Ammon's horn (tissue), 1 donor: ENCODE results near the gene TEKT5.
"Not testable (repeated sequence)": the region's sequence is repeated elsewhere in the genome, so short reads cannot be mapped to it uniquely, and the experiment has no call there.

Experiments used
- DNase-seq: peaks from one replicate; pipeline ENCODE4 v3.0.0-alpha.2; 2016; ENCODE audit warnings: low spot score

Gene TEKT5

DNA sequence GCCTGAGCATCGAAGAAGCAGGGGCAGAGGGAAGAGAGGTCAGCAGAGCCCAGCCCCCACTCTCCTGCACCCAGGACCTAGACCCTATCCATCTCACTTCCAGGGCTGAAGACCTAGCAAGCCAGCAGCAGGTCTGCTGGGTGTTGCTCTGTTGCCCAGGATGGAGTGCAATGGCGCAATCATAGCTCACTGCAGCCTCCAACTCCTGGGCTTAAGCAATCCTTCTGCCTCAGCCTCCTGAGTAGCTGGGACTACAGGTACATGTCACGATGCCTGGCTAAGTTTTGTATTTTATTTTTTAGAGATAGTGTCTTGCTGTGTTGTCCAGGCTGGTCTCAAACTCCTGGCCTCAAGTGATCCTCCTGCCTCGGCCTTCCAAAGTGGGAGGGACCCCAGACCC lies 61.3 kb downstream of the TEKT5 start:
- not testable (repeated sequence) for DNase-seq

DNA sequence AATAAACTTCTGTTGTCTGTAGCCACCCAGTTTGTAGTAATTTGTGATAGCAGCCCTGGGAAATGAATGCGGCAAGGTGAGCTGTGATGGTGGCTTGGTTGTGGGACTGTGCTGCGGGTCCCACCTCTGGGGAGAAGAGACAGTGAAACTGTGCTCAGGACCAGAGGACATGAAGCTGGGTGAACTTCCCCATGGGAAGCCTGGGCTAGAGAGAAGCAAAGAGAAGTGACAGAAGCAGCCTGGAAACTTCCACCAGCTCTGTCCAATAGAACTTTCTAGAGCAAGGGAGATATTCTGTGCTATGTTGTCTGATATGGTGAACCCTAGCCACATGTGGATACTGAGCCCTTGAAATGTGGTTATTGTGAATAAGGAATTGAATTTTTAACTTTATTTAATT lies 62.8 kb downstream of the TEKT5 start:
- no peak for DNase-seq

DNA sequence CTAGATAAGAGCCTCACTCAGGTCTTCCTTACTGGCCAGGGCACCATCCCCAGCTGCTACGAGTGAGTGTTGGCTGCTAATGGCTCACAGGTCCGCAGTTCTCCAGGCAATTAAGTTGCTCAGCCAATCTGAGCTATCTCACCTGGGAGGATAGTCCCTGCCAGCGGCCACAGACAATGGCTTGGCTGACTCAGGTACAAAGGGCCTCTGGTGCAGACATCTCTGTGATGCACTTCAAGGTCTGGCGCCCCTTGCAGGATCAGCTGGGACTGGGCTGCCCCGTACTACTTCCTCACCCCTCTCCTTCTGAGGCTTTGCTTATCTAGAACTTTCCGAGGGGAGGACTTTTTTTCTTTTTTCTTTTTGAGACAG lies 65.2 kb downstream of the TEKT5 start:
- no peak for DNase-seq

DNA sequence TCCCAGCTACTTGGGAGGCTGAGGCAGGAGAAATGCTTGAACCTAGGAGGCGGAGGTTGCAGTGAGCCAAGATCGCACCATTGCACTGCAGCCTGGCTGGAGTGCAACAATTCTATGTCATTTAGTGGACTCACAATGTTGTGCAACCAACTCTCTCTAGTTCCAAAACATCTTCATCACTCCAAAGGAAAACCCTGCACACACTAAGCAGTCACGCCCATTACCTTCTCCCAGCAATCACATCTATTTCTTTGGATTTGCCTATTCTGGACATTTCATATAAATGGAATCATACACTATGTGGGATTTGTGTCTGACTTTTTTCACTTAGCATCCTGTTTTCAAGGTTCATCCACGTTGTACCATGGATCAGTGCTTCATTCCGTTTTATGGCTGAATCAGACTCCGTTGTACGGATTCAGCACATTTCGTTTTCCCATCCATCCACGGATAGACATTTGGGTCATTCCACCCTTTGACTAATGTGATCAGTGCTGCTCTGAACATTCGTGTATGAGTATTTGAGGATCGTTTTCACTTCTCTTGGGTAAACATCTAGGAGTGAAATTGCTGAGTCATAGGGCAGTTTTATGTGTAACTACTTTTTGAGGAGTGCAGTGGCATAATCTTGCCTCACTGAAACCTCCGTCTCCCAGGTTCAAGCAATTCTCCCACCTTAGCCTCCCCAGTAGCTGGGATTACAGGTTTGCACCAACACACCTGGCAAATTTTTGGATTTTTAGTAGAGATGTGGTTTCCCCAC lies 69.0 kb downstream of the TEKT5 start:
- no peak for DNase-seq

DNA sequence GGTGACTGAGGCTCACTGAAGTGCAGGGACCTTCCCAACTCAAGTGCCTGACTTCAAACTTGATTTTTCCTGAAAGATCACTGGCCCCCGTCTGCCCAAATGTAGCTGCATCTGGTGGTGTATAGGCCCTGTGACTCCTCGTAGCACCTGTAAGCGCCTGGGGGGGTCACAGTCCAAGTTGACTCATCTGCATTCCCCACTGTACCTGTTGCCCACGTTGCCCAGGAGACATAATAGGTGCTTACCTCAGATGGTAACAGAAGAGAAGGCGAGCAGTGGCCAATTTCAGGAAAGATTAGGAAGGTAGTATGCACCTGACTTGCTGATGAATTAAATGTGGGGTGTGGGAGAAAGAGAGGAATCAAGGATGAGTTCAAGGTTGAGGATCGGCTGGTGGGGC lies 70.2 kb downstream of the TEKT5 start:
- no peak for DNase-seq

DNA sequence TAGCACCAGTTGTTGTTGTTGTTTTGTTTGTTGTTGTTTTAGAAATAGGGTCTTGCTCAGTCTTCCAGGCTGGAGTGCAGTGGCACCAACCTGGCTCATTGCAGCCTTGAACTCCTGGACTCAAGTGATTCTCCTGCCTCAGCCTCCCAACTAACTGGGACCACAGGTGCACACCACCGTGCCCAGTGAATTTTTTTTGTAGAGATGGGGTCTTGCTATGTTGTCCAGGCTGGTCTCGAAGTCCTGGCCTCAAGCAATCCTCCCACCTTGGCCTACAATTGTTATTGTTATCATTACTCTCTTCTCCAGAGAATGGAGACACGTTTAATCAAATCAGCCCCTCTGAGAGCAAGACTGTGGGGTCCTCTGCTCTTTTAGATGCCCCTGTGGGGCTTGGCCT lies 71.7 kb downstream of the TEKT5 start:
- no peak for DNase-seq

DNA sequence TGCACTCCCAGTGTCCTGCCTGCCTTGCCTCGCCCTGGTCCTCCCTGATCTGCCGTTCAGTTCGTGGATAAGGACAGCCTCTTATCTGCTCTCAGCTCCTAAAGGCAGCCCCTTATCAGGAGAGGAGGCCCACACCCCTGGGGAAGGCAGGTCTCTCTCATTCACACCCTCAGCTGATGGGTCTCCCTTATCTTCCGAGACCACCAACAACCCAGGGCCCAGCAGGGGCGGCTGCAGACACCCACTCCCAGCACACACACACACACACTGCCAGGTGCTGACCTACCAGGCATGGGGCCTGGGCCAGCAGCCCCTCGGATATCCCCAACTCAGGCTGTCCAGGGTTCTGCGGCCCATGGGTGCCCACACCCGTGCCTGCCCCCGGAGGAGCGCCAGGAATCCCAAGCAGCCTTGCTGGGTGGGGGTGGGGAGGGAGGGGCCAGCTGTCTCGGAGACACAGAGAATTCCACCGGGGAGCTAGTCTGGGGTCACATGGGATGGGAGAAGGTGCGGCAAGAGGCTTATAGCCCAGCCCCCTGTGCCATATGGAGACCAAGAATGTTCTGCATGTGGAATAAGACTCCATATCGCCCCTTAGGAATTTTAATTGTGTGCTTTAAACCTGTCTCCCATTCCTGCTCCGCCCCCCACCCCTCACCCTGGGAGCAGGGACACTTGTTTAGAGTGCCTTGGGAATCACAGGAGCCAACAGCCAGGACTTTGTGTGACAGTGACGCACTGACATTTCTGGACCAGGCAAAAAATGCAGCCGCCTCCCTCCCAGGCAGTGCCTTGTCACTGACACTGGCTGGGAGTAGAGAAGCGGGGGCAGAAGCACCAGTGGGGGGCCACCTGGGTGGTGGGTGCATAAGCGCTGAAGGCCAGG lies 72.5 kb downstream of the TEKT5 start:
- DNase-seq, result no peak

DNA sequence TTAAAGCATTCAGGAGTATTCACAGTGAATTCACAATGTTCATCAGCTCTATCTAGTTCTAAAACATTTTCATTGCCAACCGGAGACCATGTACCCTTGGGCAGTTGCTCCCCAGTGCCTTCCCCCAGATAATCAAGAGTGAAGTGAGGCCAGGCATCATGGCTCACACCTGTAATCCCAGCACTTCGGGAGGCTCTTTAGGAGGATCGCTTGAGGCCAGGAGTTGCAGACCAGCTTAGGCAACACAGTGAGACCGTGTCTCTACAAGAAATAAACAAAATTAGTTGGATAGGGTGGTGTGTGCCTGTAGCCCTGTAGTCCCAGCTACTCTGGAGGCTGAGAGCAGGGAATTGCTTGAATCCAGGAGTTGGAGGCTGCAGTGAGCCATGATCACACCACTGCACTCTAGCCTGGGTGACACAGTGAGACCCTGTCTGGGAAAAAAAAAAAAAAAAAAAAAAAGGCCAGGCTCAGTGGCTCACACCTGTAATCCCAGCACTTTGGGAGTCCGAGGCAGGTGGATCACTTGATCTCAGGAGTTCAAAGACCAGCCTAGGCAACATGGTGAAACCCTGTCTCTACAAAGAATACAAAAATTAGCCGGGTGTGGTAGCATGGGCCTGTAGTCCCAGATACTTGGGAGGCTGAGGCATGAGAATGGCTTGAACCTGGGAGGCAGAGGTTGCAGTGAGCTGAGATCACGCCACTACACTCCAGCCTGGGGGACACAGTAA lies 73.3 kb downstream of the TEKT5 start:
- not testable (repeated sequence) for DNase-seq

DNA sequence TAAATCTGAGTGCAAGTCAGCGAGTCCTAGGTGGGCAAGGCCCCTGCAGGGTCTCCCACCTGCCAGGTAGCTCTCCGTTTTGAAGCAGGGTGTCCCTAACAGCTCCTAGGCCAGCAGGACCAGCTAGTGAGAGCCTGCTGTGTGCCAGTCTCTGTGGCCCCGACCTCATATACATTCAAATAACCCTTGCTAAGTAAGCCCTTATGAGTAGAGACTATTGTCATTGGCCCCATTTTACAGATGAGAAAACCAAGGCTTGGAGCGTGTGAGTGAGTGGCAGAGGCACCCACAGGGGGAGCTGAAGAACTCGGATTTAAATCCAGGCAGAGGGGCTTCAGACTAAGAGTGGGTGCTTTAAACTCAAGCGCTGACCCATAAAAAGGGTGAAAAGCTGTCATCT lies 74.6 kb downstream of the TEKT5 start:
- DNase-seq, result no peak

DNA sequence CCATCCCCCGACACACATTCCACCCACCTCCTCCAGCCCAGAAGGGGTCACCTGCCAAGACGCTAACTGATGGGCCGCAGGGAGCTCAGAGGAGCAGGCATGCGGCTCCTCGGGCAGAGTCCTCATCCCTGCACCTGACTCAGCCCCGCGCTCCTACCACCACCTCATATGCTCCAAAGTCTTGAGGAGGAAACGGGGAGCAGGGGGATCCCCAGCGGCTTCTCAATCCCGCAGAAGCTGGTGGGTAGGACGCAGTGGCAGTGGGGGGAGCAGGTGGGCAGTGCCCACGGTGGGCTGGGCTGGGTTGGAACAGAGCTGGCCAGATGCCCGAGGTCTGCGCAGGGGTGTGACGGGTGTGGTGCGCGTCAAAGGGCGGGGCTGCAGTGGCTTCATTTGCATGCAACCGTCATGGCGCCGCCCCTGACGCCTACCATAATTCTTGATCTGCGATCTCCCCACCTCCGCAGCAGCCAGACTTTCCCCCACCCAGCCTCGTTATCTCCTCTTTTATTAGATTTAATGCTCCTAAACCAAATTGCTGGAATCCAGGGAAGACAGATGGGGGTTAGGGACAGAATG lies 75.4 kb downstream of the TEKT5 start:
- peak; percentile 35 for DNase-seq

DNA sequence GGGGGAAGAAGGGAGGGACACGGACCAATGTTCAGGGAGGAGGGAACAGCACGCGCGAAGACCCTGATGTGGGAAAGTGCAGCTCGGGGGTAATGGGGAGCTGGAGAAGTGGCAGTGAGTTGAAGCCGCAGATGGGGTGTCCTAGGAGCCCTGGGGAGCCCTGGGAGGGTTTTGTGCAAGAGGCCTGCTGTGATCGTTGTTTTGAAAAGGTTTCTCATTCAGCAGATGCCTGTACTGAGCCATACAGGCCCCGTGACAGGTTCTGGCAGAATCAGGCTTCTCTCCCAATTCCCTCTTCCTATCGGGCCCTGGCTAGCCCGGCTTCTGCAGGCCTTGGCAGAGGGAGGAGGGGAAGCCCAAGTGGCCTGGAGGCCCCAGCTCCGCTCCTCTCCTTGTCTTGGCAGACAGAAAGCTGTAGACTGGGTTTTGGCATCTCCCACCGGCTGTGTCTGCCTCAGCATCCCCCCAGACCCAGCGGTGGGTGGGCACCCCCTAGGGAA lies 76.0 kb downstream of the TEKT5 start:
- no peak for DNase-seq

DNA sequence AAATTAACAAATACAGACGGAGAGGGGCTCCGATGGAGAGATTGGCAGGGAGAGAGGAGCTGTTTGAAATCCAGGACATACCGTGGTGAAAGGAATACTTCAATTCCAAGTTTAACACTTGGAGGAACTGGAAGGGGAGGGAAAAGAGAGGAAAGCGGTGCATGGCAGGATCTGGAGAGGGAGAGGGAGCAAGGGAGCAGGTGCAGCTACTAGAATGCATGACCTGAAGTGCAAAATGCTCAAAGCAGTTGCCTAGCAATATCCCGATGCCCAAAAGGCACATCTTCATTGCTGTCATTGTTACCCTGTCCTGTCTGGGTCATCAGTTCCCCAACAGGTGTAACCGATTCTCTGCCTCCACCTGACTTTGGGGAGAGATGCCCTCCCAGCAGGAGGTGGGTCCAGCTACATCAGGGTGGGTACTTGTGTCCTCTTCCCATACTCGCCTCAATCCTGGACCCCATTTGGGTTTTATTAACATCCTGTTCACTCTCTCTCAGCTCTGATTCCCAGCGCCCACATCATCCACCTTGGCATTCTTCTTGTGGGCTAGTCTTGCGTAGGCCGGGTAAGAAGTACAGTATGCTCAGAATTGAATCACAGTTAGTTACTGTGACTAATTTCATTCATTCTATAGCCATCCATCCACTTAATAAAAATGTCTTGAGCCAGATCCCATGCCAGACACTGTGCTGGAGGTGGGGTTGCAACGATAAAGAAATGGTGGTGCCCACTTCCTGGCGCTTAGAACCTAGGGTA lies 76.9 kb downstream of the TEKT5 start:
- no peak for DNase-seq

DNA sequence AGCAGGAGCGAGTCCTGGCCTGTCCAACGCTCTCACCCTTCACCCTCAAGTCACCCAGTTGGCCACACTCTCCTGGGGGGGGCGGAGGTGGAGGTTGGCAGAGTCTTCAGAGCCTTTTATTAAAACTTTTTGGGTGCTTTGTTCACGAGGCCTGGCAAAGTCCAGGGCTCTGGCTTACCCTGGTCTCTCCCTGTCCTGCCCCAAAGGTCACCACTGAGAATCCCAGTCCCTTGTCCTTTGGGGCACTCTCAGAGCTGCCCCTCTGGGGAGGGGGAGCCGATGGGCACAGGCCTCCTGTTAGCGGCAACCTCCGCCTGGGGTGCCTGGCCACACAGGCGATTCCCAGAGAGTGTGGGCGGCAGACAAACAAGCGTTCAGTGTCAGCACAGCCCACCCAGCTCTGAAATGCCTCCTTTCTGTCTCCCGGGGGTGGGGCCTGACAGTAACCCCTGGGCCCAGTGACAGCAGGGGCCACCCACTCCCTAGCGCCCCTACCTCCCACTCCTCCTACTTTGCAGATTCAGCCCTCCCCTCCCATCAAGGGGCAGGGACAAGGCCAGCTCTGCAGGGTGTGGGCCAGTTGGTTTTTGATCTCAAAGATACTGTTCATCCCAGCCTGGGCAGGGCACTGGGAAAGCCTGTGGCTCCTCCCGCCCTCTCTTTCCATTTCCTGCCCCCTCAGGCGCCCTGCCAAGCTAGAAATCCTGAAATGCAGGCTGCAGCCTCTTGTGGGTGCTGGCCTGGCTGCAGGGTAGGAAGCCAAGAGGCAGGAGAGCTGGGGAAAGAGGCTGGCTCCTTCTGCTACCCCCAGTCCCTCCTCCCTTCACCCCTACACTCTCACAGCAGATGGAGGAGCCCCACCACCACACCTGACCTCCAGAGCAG lies 77.7 kb downstream of the TEKT5 start:
- peak; percentile 27 for DNase-seq

DNA sequence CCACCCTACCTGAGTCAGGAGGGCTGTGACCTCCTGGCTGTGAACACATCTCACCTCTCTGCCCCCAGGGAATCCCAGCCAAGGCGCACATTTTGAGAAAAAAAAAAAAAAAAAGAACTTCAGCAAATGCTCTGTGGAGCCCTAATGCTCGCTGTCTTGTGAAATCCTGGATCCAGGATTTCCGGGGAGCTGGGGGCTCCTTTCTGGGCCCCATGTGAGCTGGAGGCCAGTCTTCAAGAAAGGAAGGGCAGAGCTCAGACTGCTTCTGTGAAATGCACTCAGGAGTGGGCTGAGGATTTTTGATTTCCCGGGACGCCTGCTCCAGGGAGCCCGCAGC lies 78.3 kb downstream of the TEKT5 start:
- DNase-seq, result no peak

DNA sequence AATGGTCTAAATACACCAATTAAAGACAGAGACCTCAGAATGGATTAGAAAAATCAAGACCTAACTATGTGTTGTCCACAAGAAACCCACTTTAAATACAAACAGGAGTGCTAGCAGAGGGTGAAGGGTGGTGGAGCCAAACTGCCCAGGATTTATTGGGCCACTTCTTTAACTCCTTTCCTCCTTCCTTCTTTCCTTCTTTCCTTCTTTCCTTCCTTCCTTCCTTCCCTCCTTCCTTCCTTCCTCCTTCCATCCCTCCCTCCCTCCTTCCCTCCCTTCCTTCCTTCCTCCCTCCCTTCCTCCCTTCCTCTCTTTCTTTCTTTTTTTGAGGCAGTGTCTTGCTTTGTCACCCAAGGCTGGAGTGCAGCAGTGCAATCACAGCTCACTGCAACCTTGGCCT lies 80.0 kb downstream of the TEKT5 start:
- no peak for DNase-seq

DNA sequence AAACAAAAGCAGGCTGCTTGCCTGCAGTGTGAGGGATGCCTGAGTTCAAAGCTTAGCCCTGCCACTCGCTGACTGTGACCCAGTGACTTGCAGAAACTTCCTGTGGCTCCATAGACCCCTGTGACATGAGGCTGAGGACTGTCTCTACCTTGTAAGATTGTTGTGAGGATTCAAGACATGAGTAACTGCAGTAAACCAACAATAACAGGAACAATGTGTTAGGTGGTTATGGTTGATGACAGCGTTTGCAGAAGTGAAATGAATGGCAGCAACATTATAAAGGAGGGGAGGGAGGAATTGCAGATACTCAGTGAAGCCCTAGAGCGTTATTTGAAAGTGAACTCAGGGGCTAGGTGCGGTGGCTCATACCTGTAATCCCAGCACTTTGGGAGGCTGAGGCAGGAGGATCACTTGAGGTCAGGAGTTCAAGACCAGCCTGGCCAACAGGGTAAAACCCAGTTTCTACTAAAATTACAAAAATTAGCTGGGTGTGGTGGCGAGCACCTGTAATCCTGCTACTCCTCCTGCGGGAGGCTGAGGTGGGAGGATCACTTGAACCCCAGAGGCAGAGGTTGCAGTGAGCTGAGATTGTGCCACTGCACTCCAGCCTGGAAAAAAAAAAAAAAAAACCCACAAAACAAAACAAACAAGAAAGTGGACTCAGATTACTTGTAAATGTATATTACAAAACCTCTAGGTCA lies 80.8 kb downstream of the TEKT5 start:
- no peak for DNase-seq

DNA sequence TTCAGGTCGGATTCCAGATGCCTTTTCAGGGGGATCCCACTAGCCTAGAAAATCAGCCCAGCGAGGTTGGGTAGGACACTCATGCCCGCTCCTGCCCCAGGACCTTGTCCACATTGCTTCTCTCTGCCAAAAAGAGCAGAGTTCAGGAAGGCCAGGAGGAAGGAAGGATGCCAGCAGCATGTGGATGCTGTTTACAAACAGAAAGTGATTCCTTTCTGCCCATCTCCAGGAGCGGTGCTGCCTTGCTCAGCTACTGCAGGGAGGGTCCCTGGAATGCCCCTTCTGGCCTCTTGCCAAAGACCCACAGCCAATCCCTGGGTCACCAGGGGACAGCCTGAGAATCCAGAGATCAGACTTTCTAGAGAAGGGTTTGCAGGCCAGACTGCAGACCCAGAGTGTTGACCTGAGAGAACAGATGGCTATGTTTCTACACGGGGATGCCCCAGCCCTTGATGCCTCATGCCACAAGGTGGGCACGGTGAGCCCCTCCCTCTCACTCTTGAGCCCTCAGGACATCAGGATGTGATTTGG lies 82.0 kb downstream of the TEKT5 start:
- no peak for DNase-seq

DNA sequence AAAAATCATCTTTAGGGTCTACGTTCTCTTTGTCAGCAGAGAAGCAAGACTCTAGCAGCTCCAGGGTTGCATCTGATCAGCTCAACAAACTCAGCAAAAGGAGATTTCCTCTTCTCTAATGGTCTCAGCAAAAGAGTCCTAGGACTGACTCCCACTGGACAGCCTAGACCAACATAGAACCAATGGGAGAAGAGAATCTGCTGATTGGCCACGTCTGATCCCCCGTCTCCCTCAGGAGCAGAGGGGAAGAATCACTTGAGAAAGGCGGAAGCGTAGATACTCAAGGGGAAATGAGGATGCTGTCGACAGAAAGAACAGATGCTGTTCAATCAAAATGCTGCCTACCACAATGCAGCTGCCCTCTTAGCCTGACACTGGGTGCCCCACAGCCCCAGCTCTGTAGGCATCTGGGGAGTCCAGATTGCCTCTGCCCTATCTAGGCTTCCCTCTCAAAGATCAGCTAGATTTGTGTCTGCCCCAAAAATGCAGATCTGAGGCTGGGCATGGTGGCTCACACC lies 82.8 kb downstream of the TEKT5 start:
- DNase-seq, result no peak

DNA sequence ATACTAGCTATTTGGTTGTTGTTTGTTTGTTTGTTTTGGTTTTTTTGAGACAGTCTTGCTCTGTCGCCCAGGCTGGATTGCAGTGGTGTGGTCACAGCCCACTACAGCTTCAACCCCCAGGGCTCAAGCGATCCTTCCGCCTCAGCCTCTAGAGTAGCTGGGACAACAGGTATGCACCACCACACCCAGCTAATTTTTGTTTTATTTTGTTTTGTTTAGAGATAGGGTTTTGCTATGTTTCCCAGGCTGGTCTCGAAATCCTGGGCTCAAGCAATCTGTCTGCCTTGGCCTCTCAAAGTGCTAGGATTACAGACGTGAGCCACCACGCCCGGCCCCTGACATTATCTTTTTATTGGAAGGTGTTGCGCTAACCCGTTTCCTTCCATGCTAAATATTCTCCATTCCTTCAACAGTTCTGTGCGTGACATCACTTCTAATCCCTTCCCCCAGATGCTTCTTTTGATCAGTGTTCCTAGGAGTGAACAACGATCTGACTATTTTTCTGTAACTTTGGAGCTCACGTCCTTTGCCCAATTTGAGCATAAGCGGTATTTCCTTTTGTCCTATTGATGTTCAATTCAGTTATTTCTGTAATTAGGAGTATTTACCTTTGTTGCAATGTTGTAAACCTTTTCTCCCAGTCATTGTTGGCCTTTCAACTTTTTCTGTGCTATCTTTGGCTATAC lies 84.1 kb downstream of the TEKT5 start:
- no peak for DNase-seq
